HG02798 (cell line): Measurements from ENCODE around the gene SDHB.

Experiments used
- ATAC-seq: cut with Tn5 transposase; IDR thresholded peaks from one replicate; pipeline ENCODE4 v1.9.1; 2021; ENCODE audit warnings: mild to moderate bottlenecking; ENCODE audit not compliant: unreplicated experiment, poor library complexity

SDHB gene

DNA sequence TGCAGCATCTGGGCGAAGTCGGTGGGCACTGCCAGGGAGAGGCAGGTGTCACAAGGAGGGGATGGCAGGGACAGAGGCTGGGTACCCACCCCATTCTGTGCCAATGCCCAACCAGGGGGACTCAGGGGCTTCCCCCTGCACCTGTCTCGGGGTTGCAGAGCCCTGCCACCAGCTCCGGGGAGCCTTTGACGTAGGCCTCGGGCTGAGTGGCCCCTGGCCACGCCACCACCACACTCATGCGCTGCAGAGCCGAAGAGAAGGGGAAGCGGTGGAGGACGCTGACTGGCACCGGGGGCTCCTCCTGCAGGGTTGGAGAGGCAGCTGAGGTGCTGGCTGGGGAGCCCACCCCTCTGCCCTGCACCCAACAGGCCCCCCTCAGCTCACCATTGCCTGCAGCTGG lies 61.7 kb downstream of the SDHB start:
- no peak for ATAC-seq

DNA sequence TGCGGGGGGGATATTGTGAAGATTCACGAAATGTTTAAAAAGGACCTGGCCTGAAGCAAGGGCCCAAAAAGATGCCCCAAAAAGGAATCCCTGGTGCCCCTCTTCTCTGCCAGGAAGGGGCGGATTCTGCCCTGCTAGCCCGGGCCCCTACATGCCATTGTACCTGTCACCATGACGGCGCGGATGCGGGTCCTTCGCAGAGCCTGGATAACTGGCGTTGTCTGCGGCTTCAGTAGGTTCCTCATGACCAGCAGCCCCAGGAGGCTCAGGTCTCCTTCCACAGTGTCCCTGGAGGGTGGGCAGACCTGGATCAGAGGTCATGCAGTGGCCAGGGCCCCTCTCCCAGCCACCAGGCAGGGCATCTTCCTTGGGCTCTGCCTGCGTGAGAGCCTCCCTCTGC lies 62.3 kb downstream of the SDHB start:
- no peak for ATAC-seq

DNA sequence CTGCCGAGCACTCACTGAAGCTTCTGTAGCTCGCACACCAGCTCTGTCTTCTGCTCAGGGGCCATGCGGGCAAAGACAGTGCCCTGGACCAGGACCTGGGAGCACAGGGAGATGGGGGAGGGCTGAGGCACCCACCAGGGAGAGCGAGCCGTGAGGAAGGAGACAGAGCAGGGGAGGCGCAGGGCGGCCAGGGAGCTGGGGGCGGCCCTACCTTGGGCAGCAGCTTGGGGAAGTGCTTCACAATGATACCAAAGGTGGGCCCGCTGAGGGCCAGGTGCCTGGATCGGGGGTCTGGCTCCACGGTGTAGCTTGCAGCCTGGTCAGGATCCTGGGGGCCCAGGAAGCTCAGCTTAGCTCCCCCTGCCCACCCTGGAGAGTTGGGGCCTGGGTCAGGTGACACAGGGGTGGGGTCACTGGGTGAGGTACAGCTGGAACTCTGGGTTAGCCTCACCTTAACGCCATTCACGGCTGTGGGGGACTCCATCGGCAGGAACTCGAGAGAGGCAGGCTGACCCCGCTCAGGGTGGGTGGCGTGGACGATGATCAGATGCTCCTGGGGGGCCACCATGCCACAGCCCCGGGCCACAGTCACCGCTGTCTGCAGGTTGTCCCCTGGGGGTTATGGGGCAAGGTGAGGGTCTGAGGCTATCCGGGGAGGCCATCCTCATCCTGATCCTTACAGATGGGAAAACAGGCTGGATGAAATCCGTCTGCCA lies 64.0 kb downstream of the SDHB start:
- no peak for ATAC-seq

DNA sequence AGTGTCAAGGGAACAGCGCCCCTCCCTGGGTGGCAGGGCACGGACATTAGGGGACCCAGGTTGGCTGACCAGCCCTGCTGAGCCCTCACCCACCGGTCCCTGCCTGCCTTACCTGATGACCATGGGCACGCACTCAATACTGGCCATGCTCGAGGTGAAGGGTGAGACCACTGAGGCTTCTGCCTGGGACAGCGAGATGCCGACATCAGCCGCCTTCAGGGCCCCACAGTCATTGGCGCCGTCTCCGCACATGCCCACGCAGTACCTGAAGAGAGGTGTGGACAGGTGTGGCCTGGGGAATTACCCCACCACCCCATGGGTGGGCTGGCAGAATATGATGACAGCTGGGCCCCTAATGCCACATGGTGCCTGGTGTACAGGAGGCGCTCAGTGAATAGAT lies 65.6 kb downstream of the SDHB start:
- no peak for ATAC-seq

DNA sequence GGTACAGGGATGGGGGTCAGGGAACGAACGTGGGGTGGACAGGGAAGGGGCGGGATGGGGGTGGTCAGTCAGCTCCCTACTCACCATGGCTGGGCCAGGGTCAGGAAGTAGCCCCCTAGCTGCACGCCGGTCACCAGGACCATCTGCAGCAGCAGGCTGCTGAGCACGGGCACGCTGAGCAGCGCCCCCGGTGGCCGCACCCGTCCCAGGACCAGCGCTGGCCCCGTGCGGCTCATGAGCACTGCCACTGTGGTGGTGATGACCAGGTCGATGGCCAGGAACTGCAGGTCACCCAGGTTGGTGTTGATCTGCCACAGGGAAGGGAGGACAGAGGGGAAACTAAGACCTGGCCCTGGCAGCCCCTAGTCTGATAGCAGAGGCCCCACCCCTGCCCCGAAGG lies 66.9 kb downstream of the SDHB start:
- ATAC-seq: no peak

DNA sequence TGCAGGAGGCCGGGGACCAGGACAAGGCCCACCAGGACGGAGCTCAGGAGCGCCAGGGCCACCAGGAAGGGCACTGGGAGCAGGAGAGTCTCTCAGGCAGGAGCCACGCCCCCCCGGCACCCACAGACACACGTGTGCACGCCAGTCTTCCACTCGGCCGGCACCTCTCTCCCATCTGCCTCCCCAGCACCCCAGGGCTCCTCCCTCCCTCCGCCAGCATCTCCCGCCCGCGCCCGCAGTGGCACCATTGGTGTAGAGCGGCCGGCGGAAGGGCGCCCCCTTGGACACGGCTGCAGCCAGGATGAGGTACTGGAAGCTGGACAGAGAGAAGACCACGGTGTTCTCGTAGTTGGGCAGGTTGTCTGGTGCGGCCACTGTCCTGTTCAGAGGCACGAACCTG lies 67.3 kb downstream of the SDHB start:
- no peak for ATAC-seq

DNA sequence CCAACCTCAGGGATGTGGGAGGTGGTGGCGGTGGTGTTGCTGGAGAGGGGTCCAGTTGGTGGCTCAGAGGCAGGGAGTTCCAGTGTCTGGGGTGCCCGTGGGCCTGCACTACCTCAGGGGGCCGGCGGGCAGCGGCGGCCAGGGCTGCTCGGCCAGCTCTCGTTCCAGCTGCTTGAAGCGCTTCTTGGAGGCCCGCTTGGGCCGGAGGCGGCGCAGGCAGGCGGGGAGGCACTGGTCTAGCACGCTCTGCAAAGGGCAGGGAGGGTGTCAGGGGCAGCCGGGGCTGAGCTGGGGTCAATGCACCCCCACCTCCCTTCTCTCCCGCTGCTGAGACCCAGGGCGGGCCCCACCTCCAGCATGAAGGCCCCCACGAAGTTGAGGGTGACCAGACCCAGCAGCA lies 67.7 kb downstream of the SDHB start:
- ATAC-seq: no peak

DNA sequence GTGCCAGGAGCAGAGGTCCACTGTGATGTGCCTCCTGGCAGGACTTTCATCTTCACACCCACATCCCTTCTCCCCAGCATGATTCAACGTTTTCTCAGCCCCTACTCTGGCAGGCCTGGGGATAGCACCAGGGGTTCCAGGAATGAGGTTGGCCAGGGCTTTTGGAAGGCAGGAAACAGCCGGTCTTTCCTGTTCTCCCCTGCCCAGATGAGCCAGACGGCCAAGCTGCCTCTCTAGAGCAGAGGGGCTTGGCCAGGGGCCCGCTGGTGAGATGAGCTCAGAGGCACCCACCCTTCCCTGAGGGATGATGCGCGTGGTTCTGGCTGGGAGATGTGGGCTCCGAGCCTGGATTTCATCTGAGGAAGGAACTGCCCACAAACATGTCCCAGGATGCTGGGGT lies 69.1 kb downstream of the SDHB start:
- ATAC-seq: no peak

DNA sequence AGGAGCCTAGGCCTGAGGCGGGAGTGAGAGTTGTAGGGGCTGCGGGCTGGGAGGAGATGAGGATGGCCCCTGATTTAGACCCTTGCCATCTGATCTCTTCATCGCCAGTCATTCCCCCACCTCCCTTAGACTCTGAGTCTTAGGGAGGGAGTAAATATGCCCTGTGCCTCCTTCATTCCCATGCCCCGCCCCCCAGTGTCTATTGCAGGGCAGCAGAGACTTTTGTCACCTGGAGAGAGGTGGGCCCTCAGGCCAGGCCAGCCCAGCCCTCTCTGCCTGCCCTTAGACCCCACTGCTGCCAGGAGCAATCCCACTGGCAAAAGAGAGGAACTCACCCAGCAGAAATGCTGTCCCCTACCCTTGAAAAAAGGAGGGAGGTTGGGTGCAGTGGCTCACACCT lies 70.2 kb downstream of the SDHB start:
- no peak for ATAC-seq

DNA sequence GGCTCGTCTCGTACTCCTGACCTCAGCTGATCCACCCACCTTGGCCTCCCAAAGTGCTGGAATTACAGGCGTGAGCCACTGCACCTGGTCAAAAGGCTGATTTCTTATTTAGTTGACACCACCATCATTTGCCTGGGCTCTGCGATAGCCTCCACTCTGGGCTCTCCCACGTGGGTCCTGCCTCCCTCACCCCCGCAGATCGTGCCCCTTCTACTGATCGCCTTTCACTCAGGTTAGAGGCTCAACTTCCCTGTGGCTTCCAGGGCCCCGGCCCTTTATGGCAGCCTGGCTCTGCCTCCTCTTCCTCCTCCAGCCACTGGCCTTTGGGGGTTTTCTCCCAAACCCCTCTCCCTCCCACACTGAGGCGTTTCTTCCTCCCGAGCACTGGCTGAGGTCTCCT lies 70.9 kb downstream of the SDHB start:
- no peak for ATAC-seq

DNA sequence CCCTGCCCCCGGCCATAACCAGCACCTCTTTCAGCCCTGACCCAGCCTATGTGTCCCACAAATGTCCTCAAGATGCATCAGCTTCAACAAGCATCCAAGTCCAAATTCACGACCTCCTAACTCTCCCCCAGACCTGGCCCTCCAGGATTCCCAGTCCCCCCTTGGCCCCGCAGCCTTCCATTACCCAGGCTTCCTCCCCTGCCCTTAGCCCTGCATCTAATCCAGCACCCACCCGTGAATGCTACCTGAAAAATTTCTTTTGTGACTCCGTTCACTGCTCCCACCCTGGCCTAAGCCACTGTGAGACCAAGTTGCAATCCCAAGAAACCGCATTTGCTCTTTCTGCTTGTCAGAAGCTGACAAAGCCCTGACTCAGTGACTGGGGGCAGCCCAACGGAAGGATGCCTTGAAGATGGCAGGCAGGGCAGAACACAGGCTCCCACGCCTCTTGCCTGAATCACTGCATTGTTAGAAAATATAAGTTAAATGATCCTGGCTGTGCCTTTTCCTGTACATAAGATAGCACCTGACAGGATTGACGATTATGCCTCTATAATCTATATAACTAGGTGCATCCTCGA lies 72.5 kb downstream of the SDHB start:
- no peak for ATAC-seq

DNA sequence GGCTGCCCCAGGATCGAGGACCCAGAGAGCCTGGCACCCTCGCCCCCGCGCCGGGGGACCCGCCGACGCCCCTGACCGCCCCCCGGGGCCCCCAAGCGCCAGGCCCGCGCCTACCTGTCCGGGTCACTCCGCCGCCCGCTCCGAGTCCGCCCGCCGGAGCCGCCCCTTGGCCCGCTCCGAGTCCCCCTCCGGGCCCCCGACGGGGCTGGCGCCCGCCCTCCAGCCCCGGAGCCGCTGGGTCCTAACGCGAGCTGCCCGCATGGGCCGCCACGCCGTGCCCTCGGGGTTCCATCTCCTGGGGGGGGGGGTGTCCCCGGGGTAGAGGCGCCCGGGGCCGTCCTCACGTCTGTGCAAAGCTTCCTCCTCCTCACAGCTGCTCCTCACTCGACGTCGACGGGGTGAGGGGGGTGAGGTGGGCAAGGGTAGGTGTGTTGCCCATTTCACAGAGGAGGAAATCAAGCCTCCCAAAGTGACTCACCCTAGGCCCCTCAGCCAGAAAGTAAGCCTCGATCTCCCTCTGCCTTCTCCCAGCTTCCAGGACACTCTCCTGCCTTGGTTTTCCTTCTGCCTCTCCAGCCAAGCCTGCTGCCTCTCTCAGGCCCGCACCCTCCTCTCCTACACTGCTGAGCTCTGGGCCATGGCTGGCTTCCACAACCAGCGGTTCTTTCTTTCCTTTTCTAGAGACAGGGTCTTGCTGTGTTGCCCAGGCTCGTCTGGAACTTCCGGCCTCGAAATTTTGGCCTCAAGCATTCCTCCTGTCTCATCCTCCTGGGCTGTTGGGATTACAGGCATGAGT lies 73.2 kb downstream of the SDHB start, which contains the start of gene MFAP2:
MFAP2 (minus strand) TSS at position 148 of the 796 bp plus-strand sequence. CDS start 2,347 bp downstream, outside the sequence.
- ATAC-seq: no peak

DNA sequence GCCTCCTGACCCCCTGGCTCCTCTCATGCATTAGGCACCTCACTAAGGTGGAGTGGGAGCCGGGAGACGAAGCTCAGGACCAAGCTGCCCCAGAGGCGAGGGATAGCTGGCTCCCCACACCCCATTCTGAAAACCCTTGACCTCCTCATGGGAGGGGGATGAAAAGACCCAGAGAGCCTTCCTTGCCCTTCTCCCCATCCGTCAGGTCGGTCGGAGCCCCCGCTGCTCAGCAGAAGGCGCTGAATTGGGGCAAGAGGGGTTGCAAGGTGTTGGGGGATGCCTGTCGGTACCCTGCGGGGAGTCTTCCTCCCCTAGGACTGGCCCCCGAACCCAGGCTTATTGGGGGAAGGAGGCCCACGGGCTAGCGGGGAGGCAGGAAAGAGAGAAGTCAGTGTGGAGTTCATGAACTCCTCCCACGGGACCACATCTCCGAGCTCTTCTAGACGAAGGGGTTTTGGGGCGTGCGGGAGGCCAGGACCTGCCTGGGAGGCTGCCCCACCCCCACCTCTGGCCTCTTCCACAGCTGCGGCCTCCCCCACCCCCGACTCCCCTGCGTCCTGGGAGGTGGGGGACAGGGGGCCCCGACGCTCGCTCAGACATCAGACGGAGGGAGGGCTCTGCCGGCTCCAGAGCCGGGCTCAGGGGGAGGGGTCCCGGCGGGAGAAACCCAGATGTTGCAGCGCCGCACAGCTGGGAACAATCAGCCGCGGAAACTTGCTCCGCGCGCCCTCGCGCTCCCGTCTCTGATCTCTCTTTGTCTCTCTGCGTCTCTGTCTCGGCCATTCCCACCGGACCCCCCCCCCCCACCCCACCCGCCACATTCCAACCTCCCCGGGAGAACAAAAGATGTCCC lies 74.1 kb downstream of the SDHB start:
- ATAC-seq: no peak

DNA sequence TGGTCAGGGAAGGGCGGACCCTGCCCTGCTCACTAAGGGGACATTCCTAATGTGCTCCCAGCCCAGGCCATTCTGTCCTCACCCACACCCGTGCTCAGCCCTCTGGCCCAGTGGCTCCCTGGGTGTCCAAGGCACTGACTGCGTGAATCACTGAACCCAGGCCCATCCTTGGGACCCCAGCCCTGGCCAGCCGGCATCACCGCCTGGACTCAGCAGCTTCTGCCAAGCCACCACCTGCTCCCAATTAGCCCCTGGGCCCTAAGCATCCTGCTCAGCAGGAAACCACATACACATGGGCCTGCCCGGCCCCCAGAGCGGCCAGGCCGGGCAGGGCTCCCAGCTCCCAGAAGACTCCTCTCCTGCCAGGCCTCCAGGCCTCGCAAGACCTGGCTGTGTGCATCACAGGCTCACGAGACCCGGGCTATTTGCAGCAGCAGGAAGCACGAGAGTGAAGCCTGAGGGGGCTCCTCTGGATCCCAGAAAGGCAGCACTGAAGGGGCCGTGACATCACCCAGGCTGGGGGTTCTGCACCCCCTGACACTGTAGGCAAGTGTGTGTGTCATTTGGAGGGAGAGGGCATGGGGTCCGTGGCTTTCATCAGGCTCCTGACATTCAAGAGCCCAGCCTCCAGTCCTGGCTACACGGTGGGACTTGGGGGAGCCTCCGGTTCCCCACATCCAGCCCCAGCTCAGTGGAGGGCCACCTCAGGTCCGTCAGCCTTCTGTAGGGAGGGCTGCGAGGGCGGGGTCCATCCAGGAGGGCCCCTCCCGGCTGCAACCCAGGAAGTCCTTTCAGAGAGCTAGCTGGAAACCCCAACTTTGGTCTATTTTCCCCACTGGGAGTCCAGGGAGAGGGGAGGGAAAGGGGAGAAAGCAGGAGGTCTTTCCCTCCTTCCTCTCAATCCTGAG lies 75.0 kb downstream of the SDHB start:
- no peak for ATAC-seq

DNA sequence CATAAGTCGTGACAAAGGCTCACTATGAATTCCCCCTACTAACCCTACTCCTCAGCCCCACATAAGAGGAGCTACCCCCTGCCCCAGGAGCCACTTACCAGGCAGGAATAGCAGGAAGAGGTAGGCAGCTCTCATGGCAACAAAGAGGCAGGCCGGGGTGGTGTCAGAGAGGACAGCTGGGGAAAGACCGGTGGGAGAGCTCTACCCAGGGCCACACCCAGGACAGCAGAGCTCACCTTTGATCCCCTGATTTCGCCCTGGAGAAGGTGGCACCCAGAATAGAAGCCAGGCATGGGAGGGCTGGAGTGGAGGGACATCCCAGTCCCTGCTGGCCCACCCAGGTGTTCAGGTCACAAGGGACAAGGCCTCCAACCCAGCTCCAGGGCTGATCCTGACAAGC lies 75.7 kb downstream of the SDHB start:
- no peak for ATAC-seq

DNA sequence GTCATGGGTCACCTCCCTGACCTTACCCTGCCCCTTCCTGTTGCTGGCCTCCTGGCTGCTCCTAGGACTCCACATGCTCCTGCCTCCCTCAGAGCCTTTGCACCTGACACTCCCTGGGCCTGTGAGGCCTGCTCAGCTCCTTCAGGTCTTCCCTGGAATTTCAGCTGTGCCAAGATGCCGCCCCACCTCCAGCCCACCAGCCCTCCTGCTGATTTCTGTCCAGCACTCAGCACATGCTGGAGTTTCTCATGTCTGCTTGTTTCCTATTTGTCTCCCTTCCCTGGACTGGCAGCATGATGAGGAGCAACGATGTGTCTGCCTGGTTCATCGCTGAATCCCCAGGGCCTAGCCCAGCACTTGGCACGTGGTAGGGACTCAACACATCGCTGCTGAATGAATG lies 76.5 kb downstream of the SDHB start:
- no peak for ATAC-seq

DNA sequence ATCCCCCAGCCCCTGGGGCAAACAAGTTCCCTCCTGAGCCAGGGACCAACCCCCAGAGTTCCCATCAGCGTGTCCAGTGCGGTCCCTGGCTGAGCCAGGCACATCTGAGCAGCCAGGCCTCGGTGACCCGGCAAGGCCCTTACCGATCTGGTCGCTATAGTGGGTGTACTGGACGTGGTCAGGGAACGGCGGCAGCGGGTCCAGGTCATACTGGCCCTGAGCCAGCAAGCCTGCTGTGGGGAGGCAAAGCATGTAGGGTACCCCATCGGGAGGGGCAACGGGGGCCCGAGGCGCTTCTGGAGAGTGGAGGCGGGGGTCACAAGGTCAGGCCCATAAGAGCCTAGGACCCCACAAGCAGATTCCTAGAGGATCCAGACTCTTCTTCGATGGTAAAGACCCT lies 76.9 kb downstream of the SDHB start:
- no peak for ATAC-seq

DNA sequence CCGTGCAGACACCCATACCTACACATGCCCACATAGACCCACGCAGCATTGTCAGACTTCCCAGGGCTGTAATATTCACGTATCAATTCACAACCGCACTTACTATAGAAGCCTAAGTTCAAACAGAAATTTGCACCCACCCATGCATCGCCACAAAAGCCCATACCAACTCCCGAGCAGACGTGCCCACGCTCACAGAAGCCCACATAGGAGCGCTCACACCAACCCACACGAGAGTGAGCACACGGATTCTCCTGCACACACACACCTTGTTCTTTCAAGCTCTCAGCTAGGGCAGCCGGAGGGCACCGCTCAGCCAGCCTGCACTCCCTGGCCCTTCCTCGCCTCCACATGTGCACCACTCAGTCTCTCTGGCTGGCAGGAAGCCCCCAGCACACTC lies 78.0 kb downstream of the SDHB start:
- no peak for ATAC-seq

DNA sequence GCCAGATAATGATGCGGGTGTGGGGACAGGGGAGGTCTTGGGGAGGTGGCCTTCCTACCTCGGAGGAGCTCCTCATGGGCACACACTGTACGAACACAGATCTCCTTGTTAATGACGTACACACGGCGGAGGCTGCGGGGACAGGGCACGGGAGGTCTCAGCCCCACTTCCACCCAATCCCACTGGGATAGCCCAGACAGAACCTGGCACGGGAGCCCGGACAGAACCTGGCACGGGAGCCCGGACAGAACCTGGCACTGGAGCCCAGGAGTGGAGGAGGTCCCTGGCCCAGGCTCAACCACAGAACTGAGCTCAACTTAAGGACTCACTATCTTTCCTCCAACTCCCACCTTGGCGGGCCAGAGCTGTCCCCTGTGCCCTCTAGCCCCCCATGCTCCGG lies 78.6 kb downstream of the SDHB start:
- no peak for ATAC-seq

DNA sequence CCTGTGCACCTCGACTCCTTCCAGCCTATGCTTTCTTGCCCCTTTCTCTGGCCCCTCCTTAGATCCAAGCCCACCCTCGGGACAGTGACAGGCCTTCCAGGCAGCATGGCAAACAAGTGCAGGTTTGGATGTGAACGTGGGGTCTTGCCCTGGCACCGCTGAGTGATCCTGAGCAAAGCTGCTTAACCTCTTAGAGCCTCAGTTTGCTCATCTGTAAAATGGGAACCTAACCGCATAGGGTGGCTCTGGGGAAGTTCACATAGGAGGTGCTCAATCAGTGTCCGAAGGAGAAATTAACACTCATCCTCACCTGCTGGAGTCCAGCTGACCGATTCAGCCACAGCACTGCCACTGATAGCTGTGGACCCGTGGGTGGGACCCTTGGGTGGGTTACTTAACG lies 80.6 kb downstream of the SDHB start:
- no peak for ATAC-seq
